Suppressor macrophage (primary cell): ENCODE results near the gene HMGN4.

ENCODE experiments used
- DNase-seq, 4 experiments: peaks; one replicate each; pipeline ENCODE4 v3.0.0-alpha.2; 2020 to 2022

HMGN4 gene

GRCh38 chr6:26552640-26553188 lies 14.5 kb downstream of the HMGN4 start:
- no peak for DNase-seq

GRCh38 chr6:26553264-26553634 lies 15.1 kb downstream of the HMGN4 start:
- DNase-seq = peak; percentile 76 to 86 (median 86)

GRCh38 chr6:26553635-26554446 lies 15.7 kb downstream of the HMGN4 start:
- DNase-seq = peak; percentile 79 to 86 (median 84)

- no peak for DNase-seq
Observed at GRCh38 chr6:26554447-26554696, 16.2 kb downstream of the HMGN4 start.

- DNase-seq = peak; percentile 49 to 73 (median 66)
Observed at GRCh38 chr6:26554697-26555504, 16.7 kb downstream of the HMGN4 start.

GRCh38 chr6:26555505-26556262 lies 17.5 kb downstream of the HMGN4 start:
- DNase-seq = no peak

- DNase-seq = peak; percentile 24 to 56 (median 38)
Observed at GRCh38 chr6:26556263-26557070, 18.3 kb downstream of the HMGN4 start.

GRCh38 chr6:26561533-26562466 lies 23.6 kb downstream of the HMGN4 start:
- DNase-seq = no peak

- DNase-seq = no peak
Observed at GRCh38 chr6:26563488-26563887, 25.3 kb downstream of the HMGN4 start.

GRCh38 chr6:26568601-26569432 lies 30.7 kb downstream of the HMGN4 start:
- peak; percentile 93 to 99 (median 94) for DNase-seq

- DNase-seq = no peak
Observed at GRCh38 chr6:26569433-26569764, 31.2 kb downstream of the HMGN4 start.

- no peak for DNase-seq
Observed at GRCh38 chr6:26570027-26570809, 32.1 kb downstream of the HMGN4 start.

GRCh38 chr6:26571592-26572296 lies 33.6 kb downstream of the HMGN4 start:
- DNase-seq = peak; percentile 75 to 91 (median 86)

GRCh38 chr6:26575494-26575939 lies 37.4 kb downstream of the HMGN4 start:
- no peak for DNase-seq

GRCh38 chr6:26576407-26576843 lies 38.3 kb downstream of the HMGN4 start:
- peak; percentile 30 to 60 (median 48) for DNase-seq

- DNase-seq = peak; percentile 70 to 88 (median 82)
Observed at GRCh38 chr6:26576929-26577719, 39.0 kb downstream of the HMGN4 start.

- DNase-seq = no peak
Observed at GRCh38 chr6:26577720-26578072, 39.5 kb downstream of the HMGN4 start.

- no peak for DNase-seq
Observed at GRCh38 chr6:26578279-26578678, 40.1 kb downstream of the HMGN4 start.
